GF-D8 (cell line): ENCODE data around the gene DISC1.
"Not testable (repeated sequence)": the region's sequence is repeated elsewhere in the genome, so short reads cannot be mapped to it uniquely, and the experiment has no call there.

Experiments
- DNase-seq: peaks from one replicate; lab custom pipeline; 2025; lab: John Stamatoyannopoulos, UW

DISC1 gene

DNA sequence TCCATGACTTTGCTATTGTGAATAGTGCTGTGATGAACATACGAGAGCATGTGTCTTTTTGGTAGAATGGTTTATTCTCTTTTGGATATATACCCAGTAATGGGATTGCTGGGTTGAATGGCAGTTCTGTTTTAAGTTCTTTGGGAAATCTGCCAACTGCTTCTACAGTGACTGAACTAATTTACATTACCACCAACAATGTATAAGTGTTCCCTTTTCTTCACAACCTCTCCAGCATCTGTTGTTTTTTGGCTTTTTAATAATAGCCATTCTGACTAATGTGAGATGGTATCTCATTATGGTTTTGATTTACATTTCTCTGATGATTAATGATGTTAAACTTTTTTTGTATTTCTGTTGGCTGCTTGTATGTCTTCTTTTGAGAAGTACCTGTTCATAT lies 335.2 kb downstream of the DISC1 start:
- DNase-seq = not testable (repeated sequence)

DNA sequence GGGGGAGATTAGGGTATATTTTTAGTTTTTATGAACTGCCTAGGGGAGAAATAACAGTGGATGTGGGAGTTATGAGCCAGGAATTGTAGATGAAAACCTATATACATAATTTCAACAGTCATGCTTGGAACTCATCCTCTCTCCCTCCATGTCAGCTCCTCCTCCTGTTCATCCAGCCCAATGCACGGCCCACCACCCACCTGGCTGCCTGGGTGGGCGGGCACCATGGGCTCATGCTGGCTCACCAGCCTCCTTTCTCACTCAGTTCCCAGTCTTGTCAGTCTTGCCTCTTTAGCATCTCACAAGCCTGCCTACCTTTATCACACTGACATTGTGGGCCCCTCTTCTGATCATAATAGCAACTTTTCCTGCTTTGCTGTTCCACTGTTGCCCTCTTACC lies 336.0 kb downstream of the DISC1 start:
- no peak for DNase-seq

DNA sequence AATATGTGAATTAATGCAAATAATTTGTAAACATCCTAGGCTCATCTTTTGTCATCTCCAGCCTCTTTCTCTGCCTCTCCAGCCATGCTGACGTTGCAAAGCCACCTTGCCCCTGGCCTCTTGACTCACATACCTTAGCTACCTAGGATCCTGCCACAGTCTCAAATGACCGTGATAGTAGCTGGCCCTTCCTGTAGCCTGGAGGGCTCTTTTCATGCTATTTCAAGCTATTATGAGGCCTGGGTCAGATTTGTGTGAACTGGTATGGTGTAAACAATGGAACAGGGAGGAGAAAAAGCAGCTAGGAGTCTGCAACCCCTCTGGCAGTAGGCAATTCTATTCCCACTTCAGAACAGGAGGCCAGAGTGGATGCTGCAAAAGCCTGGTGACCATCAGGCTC lies 337.7 kb downstream of the DISC1 start:
- DNase-seq = no peak

DNA sequence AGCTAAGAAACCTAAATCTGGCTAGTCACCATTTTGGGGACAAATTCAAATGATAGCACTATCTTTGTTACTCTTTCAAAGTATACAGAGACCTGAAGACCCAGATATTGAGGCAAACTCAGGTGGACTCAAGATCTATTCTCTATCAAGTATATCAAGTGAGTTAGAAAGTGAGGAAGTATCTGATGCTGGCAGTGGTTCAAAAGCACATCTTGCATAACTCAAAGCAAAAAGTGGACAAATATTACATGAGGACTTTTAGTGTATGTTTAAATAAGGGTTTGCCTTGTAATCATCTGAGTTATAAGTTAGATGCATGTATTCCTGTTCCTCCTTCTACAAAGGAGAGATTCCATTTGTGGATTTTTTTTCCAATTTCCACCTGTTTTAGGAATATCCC lies 338.4 kb downstream of the DISC1 start:
- no peak for DNase-seq

DNA sequence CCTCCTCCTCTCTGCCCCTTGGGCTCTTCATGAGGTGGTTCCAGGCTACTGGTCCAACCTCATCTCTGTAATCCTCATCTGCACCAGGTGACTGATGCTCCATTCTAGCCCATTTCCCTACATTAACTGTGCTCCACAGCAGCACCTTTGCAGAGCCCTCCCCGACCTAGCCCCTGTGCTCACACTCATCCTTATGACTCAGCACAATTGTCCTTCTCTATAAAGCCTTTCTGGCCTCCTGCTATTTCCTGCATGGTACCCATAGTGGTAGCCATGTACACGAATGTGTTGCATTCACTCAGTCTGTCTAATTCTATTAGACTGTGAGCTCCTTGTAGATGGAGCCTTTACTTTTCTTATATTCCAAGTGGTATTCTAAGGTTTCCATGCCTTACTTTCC lies 339.0 kb downstream of the DISC1 start:
- no peak for DNase-seq

DNA sequence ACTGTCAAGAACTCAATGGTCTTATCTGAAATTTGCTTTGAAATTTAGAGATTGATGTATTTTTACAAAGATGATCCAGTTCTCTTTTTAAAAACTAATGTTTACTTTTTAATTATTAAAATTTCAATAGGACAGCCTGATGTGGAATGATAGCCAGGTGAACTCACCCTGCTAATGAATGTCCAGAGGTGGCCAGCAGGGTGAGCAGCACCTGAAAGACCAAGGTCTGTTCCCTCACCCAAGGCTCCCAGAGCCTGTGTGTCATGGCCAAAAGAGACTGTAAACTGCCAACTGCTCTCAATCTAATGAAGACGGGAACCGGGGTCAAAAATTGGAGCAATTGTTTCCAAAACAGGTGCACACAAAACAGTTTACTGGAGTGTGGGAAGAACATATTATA lies 340.4 kb downstream of the DISC1 start:
- DNase-seq = no peak

DNA sequence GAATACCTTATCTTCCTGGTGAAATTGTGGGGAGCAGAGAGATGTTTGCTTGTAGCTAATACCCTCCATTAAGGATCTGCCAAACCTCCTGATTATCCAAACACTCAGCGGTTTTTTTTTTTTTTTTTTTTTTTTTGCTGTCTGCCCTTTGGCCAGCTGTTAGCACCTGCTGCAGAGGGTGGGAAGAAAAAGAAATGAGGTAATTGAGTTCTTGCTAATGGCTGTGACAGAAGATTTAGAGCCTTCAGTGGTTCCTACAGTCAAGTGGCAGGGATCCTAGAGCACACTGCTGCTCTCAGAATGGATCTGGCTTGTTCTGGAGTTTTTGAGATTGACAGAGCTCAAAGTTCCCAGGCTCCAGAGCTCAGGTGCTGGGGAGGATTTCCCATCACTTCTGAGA lies 342.5 kb downstream of the DISC1 start:
- DNase-seq = no peak

DNA sequence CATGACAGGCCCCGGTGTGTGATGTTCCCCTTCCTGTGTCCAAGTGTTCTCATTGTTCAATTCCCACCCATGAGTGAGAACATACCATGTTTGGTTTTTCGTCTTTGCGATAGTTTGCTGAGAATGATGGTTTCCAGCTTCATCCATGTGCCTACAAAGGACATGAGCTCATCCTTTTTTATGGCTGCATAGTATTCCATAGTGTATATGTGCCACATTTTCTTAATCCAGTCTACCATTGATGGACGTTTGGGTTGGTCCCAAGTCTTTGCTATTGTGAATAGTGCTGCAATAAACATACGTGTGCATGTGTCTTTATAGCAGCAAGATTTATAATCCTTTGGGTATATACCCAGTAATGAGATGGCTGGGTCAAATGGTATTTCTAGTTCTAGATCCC lies 343.2 kb downstream of the DISC1 start:
- DNase-seq = not testable (repeated sequence)

DNA sequence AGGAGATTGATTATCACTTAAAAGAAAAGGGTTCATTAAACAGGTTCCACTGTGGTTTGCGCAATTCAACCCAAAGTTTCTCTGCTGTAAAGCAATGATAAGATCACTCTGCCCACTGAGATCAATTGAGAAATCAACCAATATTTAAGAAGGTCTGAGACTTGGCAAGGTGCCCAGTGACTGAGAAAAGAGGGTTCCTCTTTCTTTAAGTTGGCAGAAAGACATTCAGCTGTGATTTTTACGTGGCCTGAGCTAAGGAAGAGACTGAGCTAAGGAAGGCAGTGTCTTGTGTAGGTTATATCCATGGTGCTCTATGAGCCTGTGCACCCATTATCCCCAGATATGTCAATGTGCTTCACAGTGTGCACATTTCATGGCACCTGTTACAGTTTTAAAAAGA lies 344.1 kb downstream of the DISC1 start:
- peak; percentile 80 for DNase-seq

DNA sequence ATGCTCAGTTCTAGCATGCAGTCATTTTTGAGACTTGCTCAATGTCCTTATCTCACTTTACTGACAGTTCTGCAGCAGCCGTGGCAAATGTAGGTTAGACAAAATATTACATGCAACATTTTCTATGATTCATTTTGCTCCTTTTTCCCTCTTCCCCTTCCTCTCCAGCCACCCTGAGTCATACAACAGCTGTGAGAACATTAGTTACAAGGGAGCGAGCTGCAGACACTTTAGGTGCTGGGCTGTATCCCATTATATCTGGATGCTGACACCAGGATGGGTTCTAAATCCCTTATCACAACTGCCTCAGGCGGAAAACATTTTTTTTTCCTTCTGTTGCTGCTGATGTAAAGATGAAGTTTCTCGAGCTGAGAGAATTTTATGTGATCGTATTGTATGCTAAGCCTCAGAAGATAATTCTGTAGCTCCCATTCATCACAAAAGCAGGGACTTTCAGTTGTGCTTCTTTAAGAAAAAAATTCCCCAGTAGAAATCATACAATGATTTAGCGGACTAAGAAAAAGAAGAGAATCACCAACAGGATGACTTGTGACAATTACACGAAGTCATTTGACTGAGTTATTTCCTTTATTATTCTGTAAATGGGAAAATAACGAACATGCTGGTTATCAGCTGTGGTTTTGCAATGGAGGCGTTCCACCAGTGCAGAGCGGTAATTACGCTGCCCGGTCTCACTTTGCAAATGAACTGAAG lies 345.0 kb downstream of the DISC1 start:
- DNase-seq = no peak

DNA sequence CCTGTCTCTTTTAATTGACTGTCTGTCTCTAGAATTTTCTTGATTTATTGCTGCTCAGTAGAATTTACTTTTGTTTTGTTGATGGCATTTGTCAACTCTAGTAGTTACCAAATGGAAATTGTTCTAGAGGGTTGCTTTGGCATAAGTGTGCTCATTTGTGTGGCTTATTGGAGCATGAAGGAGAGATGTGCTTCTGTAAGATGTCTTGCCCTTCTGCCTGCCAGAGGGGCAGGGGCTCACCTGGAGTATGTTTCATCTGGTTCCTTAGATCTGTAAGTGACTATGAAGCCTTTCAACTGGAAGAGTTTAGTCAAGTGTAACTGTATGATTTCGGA lies 345.5 kb downstream of the DISC1 start:
- no peak for DNase-seq

DNA sequence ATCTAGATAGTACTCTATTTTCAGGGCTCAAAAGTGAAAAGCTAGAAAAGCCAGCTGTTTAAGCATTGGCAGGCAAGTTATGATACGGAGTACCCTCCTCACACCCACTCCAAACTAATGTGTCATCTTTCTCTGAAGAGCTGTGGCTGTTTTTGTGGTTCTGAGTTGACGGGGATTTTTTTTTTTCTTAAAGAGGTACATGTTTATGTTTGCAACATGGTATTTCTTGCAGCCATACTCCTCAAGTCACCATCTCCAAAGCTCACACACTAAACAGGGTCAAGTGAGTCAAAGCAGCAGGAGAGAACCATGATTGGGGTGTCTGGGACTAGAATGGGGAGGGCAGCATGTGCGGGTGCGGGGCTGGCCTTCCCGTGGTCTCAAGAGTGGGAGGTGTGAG lies 347.2 kb downstream of the DISC1 start:
- no peak for DNase-seq

DNA sequence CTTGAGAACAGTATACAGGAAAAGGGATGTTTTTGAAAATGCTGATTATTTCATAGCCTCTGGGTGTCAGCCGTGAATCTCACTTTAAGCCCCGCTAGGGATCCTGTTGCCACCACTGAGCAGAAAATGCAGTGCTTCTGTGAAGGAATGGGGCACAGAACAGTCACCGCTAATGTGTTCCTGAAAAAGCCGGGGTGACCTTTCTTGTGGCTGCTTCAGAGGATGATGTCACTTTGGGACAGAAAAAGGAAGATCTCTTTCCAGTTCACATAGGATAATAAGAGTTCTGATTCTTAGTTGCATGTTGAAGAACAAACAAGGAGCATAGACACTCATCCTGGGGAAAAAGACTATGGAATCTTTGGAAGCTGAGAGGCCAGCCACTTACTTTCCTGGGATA lies 349.6 kb downstream of the DISC1 start:
- DNase-seq = no peak

DNA sequence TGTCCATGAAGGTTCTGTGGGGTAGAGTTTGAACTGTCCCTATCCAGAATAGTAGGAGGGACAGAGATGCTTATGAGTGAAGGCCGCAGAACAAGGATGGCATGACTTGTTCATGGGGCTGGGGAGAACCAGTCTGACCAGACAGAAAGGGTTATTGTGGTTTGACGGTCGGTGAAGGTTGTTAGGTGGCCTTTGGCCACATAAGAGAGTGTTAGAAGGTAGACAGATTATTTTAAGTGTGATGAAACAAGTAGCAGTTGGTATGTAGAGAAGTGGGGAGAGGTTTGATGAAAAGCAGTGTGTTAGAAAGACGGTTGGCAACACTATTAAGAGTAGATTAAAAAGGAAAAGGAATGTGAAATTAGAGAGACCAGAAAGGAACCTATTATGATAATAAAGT lies 355.1 kb downstream of the DISC1 start:
- DNase-seq = no peak

DNA sequence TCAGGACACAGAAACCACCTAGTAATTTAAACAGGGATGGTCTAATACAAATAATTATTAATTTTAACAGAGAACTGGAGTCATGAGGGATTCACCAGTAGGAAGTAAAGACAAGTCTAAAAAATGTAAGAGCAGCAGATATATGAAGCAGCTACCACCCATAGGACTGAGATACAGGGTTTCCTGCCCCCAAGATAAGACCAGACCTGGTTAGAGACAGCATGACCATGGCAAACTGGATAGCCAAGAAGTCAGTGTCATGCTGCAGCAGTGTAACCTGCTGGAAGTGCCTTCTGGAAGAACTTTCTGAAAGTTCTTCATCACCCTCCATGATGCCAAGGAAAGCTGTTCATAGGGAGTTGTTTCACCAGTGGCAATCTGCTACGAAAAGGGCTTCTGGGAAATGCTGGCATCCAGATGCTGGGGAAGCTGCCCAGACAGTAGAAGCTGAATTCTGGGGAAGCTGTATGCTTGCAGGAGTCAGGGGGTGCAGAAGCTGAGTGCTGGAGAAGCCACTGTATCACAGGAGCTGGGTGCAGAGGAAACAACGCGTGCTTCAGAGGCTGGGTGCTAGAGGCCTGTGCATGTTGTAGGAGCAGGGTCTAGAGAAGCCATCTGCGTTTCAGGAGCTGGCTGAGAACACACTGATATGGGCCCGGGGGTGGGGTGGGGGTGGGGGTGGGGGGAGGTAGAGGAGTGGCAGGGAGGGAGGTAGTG lies 356.4 kb downstream of the DISC1 start:
- DNase-seq = no peak

DNA sequence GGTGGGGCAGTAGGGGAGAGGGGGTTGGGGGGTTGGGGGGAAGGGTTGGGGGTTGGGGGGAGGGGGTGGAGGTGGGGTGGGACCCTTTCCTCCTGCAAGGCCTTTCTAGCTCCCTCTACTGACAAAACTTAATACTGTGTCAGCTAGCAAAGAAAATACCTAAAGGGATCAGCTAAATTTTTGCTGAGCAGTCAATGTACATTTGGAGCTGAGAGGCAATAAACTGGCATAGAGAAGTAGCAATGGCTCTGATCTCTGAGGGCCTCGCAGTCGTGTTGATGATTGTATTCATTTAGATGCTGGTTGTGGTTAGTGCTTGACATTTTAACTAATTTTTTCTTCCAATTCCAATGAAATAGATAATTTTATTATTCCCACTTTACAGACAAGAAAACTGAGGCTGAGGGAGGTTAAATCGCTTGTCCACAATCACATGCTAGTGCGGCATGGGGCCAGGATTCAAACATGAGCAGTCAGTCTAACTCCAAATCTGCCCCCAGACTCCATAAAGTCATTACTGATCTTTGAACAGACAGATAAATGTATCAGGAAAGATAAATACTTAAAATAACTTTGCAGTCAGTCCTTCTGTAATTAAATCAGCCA lies 357.1 kb downstream of the DISC1 start:
- DNase-seq = no peak

DNA sequence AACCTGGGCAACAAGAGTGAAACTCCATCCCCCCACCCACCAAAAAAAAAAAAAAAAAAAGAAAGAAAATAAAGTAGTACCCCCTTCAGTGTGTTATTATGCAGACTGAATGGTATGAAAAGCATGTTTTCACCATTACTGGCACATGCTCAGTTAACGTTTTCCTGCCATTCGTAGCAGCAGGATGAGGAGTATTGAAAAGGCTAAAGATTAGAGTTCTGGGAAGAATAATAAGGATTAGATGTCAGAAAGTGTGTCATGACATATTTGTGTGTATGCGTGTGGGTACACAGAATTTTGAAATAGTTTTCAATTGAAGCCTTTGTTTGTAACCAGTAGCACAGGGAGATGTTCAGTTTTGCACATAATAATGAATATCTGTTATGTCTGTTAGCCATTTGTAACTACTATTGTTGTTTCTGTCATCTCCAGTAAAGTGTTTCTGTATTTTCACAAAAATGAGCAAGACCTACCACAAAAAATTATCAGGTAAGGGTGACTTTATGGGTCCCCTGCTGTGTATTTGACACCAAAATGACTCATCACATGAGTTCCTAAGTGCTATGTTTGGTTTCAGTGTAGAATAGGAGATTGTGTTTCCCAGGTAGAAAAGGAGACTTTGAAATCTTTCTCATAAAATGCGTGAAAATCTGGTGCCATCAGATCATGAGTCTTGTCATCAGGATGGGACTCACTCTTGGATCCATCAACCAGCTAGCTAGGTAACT lies 358.9 kb downstream of the DISC1 start:
- DNase-seq = no peak

DNA sequence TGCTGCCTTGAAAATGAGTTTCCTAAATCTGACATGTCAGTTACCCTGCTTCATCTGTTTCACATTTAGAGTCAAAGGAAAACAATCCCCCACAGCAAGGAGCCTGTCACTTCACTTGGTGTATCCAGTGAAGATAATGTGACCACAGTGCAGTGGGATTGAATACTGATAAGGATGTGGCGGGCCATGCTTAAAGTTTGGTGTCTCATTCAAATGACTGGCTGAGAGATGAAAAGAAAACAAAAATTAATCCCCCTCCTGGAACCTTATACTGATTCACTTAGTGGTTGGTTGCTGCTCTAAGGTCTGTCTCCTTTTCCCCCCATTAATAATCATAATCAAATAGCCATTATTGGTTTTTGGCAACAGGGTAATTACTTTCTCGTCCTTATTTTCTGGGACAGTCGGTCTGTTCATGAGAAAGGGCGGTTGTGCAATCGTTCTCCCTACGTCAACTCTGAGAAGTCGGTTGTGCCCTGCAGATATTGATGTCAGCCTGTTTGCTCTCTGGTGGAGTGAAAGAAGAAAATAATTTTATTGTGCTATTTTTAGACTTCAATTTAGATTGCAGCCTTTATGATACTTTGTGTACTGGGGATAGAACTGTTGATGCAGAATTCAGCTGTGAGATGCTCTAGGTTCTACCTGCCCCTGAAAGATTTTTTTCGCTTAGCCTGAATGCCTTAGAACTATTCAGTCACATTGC lies 360.2 kb downstream of the DISC1 start:
- DNase-seq = no peak

DNA sequence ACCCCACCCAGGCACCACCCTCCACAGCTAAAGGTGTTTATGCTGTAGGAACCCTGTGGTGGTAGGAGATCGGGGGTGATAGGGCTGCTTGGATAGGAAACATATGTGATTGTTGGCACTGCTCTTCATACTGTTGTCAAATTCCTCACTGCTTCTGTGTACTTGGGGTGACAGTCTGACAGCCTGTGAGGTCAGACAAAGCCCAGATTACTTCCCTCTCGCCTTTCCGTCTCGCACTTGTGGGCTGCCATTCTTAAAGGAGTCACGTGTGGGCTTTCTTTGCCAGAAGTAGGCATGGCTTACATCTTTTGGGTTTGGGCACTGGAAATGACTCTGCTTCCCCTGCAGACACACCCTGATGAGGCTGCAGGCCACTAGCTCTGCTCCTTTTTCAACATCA lies 363.8 kb downstream of the DISC1 start:
- DNase-seq = no peak

DNA sequence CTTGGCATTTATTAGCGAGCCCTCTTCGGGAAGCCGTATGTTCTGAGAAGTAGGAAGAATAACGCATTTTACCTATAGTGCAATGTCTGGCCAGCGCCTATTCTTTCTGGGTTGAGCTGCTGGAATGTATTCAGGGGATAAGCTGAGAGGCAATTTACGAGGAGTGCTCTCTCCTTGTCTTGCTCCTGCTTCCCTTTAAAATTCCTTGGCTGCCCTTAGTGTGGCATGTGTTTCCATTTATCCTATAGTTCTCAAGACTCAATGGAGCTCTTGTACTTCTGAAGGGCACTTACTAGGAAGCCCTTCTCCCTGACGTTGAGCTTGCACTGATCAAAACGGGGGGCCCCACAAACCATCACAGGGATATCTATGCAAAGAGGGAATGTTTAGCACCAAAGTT lies 364.6 kb downstream of the DISC1 start:
- DNase-seq = no peak

DNA sequence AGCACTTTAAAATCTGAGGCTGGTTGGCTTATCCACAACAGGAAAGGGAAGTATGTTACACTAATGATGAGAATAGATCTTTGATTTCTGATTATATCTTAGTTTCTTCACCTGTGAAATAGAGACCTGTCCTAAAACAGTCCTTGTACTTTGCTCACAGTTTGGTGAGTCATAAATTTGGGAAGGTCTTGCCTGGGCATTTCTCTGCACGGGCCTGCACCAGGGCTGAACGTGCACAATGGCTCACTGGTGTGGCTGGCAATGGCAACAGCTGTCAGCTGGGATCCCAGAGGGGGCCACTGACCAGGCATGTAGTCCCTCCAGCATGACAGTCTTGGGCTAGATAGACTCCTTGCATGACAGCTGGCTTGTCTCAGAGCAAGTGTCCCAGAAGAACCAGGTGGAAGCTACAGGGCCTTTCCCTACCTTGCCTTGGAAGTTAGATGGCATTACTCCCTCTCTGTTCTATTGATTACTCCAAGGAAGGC lies 367.4 kb downstream of the DISC1 start:
- DNase-seq = no peak

DNA sequence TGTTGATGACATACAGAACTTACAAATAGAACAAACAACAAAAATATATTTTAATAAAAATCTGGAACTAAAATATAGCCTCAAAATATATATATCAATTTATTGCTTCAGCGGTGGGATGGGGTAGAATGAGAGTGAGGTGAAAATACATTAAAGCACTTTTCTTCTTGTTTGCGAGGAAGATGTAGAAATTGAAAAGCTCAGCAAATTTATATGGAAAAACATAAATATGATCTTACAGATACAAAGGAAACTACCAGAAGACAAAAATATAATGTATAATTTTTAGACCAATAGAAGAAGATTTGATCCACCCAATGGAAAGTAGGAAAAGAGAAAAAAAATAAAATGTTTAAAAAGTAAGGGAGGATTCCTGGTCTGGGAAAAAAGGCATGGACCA lies 372.2 kb downstream of the DISC1 start:
- no peak for DNase-seq
